GM18520 (cell line): Measurements from ENCODE around the gene CCDC8.
"Not testable (repeated sequence)": the region's sequence is repeated elsewhere in the genome, so short reads cannot be mapped to it uniquely, and the experiment has no call there.

ENCODE experiments used
- ATAC-seq: cut with Tn5 transposase; IDR thresholded peaks from one replicate; pipeline ENCODE4 v1.9.1; 2021; ENCODE audit not compliant: unreplicated experiment

The CCDC8 gene

GRCh38 chr19:46428239-46429135, 15.1 kb upstream of the CCDC8 start, which contains the start of gene PNMA8C:
TSS of gene PNMA8C (minus strand) at chr19:46428936. CDS start at chr19:46428359, 577 bp downstream.
- no peak for ATAC-seq

DNA sequence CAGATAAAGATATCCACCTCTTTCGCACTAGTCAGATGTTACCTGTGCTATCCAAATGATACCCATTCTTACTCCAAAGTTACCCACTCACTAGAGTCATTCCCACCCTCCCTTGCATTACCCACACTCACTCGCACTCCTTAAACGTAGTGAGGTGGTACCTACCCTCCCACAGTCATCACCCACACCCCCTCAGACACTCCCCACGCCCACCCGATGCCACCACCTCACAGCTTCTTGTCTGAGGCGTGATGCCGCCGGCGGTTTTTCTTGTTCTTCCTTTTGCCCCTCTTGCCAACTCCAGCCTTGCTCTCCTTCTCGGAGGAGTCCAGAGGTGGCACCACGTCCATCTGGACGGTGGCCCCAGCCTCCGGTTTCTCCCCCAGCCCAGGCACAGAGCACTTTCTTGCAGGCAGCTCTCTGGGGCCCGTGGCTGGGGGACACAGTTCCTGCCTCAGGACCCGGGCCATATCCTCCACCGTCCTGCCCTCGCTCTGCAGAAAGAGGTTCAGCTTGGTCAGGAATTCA, 14.2 kb upstream of the CCDC8 start:
- ATAC-seq, result no peak

DNA sequence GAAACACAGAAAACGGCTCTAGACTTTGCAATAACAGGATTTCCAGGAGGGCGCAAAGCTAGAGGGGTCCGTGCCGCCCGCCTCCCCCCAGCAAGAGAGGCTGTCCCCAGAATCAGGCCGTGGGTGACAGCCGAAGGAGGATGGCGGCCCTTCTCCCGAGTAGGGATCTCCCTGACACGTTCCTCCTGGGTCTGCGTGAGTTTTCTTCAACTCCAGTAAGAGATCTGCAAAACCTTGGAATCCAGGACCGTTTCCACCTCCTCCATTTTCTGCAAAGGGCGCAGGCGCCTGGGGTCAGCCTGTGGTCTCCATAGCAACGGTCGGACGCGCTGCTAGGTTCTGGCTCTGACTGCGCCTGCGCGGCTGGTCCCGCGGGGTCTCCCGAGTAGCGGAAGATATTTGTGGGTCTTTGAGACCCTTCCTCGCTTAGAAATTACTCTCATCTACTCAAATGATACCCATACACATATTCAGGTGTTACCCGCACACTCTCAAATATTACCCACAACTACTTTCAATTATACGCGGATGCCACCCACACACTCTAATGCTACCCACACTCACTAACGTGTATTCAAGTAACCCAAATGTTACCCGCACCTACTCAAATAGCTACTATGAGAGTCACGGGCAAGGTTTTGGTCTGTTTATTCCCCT, 13.3 kb upstream of the CCDC8 start:
- no peak for ATAC-seq

- no peak for ATAC-seq
Measured at GRCh38 chr19:46426035-46426505, 12.7 kb upstream of the CCDC8 start.

DNA sequence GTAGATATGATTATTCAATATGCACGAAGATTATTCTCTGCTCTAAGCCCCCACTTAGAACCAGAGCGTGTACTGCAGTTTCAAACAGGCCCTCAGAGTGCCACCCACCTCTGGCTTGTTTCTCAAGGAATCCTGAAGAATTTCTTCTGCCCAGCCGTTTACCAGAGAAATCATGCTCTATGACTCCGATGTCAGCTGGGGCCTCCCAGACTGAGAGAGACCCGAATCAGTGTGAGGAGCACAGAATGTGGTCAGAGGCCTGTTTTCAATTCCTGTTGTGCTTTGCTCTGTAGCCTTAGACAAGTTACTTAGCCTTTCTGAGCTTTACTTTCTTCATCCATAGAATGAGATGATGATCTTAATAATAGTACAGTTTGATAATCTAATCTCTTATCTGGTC, 9.8 kb upstream of the CCDC8 start:
- ATAC-seq, result no peak

DNA sequence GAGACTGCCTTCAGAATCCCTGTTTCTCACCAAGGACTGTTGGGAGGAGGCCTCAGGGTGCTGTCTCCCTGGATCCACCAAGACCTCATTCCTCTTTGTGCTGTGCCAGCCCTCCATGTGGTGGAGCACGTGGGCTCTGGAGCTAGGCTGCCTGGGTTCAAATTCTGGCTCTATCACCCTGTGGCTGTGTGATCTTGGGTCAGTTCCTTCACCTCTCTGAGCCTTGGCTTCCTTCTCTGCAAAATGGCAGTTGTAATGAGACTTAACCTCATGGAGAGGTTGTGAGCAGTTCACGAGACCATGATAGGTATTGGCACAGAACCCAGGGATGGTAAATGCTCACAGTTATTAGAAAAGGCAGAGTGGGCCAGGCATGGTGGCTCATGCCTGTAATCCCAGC, 9.0 kb upstream of the CCDC8 start:
- no peak for ATAC-seq

DNA sequence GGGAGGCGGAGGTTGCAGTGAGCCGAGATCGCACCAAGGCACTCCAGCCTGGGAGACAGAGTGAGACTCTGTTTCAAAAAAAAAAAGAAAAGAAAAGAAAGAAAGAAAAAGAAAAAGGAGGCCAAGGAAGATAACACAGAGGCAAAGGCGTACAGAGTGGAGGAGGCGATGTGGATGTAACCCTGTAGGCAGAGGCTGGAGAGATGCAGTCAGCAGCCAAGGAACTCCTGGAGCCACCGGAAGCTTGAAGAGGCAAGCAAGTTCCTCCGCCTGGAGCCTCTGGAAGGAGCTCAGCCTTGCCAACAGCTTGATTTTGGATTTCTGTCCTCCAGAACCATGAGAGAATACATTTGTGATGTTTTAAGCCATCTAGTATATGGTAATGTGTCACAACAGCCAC, 6.7 kb upstream of the CCDC8 start:
- ATAC-seq, result no peak

DNA sequence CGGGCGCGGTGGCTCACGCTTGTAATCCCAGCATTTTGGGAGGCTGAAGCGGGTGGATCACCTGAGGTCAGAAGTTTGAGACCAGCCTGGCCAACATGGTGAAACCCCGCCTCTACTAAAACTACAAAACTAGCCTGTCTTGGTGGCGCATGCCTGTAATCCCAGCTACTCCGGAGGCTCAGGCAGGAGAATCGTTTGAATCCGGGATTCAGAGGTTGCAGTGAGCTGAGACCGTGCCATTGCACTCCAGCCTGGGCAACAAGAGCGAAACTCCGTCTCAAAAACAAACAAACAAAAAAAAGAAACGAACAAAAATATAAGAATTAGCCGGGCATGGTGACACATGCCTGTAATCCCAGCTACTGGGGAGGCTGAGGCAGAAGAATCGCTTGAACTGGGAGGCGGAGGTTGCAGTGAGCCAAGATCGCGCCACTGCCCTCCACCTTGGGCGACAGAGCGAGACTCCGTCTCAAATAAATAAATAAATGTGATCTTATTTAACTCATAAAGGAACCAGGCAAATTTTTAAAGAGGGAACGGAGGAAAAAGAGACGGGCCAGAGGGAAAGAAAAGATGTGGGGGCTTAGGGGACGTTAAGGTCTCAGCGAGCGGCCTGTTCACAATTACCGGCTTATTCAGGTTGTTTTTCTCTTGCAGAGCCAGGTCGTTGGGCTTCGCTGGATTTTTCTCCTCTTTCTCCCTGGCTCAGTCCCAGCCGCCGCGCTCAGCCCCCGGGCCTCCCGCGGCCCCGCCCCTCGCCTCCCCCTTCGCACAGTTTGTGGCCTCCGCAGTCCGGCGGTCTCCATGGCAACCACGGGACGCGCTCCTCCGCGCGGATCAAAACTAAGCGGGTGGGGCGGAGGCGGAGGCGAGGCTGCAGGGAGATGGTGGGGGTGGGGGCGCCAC, 2.7 kb upstream of the CCDC8 start:
- not testable (repeated sequence) for ATAC-seq

- ATAC-seq, result not testable (repeated sequence)
Measured at GRCh38 chr19:46414899-46415298, 1.5 kb upstream of the CCDC8 start.

DNA sequence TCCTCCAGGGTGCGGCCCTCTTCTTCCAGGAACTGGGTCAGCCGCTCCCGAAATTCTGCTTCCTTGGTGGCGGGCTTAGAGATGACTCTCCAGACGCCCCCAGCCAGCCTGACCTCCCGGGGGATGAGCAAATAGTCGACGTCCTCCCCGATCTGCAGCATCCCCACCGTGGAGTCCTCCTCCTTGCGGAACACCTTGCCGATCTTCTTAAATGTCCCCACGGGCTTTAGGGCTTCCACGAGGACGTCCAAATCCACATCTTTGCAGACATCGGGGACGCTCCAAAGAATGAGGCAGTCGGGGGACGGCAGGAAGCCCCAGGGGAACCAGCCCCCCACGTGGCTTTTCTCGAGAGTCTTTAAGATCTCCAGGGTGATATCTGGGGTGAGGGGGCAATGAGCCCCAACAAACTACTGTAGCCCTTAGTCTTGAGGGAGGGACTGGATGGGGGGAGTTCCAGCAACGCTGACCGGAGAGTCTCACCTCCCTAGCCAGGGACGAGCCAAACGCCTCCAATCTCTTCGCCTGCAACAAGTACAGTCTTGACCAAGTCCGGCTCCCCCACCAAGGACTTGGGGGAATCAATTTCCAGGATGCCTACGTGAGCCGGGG, 608 bp downstream of the CCDC8 start:
- ATAC-seq, result no peak

DNA sequence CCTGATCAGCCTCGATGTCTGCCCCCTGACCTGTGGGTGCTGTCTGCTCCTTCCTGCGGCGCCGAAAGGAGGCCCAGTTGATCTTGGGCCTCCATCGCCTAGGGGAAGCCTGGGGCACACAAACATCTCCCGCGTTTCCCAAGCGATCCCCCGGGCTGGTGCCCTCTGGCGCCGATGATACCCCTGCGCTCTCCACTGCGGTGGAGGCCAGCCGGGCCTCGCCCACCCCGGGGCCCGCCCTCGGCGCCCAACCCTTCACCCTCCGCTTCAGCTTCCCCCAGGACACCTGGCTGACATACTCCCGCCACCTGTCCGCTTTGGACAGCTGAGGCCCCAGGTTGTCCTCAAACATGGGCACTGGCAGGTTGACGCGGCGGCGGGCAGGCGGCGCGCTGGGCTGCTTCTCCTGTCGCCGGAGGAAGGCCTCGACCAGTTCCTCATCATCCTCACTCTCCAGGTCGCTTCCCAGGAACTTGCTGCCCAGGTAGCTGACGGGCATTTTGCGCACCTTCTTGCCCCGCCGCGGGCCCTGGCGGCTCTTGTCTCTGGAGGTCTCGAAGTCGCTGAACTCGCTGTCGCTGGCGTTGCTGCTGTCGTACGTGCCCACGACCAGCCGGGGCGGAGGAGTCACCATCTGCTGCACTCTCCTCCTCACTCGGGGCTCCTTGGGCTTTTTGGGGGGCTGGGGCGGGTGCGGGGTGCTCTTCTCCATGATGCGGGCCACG, 1.3 kb downstream of the CCDC8 start:
- ATAC-seq, result no peak

DNA sequence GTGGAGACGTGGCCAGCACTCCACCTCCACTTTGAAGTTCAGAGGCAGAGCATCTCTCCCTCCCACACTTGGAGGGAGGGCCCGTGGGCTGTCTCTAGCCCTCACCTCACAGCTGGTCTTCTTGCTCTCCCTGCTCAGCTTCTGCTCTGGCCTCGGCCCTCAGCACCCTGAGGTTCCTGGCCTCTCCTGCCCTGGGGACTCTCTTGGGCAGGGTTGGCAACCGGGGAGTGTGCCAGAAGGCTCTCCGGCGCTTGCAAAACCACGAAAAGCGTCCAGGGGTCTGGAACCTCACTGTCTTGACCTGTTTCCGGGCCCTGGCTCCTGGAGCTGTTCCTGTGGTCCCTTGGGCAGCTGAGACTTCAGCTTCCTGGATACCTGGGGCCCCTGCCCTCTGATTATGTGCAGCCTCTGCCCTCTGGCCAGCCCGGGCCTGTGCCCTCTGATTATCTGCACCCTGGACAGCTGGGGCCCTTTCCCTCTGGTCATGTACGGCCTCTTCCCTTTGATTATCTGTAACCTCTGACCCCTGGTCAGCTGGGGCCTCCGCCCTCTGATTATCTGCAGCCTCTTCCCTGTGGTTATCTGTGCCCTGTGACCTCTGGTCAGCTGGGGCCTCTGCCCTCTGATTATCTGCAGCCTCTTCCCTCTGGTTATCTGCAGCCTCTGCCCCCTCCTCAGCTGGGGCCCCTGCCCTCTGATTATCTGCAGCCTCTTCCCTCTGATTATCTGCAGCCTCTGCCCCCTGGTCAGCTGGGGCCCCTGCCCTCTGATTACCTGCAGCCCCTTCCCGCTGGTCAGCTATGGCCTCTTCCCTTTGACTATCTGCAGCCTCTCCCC, 2.1 kb downstream of the CCDC8 start:
- ATAC-seq, result no peak

GRCh38 chr19:46410205-46411087, 2.9 kb downstream of the CCDC8 start:
- ATAC-seq, result no peak

DNA sequence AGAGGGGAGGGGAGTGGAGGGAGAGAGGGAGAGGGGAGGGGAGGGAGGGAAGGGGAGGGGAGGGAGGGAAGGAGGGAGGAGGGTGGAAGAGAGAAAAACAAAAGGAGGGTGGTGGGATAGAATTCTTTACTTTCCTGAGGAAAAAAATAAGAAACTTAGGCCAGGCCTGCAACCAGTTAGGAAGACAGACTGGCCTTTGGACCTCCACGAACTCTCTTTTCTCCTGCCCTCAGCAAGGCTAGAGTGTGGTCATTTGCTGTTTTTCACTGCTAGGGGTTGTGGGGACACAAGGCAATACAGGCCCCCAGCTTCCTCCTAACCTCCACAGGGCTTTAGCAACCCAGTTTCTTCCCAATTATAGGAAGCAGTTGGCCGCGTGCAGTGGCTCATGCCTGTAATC, 4.2 kb downstream of the CCDC8 start:
- ATAC-seq, result no peak

GRCh38 chr19:46408664-46409039, 4.7 kb downstream of the CCDC8 start:
- ATAC-seq, result no peak

DNA sequence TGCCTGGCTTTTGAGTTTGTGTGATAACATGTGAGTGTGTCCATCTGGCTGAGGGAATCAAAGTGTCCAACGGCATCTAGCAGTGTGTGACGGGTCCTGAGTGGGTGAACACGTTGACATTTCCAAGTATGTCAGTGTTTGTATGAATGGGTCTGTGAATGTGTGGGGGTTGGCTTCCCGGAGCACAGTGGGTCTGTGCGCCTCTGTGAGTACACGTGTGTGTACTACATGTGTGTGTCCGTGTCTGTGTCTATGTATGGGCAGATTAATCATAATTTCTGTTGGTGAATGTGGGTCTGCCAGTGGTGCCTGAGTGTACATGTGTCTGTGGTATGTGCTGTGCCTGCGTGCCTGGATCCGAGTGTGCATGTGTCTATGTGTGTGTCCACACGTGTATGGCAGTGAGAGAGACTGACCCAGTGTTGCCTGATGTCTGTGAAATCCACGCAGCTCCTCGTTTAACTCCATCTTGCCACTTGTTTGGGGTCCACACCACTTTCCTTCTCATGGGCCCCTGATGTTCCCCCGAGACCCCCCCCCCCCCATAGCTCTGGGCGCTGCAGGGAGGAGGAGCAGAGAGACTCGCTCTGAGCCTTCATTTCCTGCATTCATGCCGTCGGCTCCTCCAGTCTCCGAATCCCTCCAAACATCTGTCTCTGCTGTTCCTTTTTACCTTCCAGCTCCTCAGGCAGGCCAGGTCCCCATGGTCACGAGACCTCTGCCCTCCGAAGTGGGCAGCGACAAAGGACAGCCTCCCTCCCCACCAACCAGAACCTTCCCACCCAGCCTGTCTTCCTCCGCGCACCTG, 5.3 kb downstream of the CCDC8 start:
- no peak for ATAC-seq

DNA sequence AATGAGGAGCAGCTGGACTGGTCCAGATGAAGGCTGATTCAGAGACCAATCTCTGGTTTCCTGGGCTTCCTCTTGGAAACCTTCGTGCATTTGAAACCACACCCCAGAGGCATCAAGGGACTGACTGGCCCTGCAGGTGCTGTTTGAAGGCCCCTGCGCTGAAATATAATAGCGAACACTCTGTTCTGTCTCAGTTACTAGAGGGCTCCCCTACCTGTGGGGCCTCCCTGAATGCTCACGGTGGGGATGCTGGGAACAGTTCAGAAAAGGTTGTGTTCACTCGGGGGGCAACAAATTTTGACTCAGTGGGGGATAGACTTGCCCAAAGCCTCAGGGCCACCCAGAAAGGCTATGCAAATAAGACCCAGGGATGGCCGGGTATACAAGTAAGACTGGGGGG, 6.4 kb downstream of the CCDC8 start:
- ATAC-seq, result no peak
